CD4-positive, alpha-beta T cell (primary cell): ENCODE data around the gene ERC2. TPM values are rescaled to one million over a fixed set of nuclear protein-coding genes. Genes with fewer than 3 reads are reported as not detected.

Experiments used
- ATAC-seq: fragments of 200-7000 bp; cut with Tn5 transposase; one replicate; pipeline ENCODE4 v1.10.0; 2022; ENCODE audit warnings: mild to moderate bottlenecking; ENCODE audit not compliant: poor library complexity
- CTCF ChIA-PET: fragments of 350-600 bp; sonication (Branson Sonifier 250); formaldehyde crosslinking; loops from one replicate; lab custom pipeline; 2021; ENCODE audit warnings: antibody characterized with exemption, inconsistent platforms; lab: Charles Lee
- POLR2A ChIA-PET: fragments of 350-600 bp; sonication (Branson Sonifier 250); formaldehyde crosslinking; loops from one replicate; lab custom pipeline; 2021; ENCODE audit warnings: antibody characterized with exemption, inconsistent platforms; lab: Charles Lee
- DNase-seq, 14 experiments: peaks; one replicate each; pipeline ENCODE4 v3.0.0-alpha.2; 2013 to 2020; ENCODE audit warnings: mixed read lengths in 2 of 14
- H3K27ac ChIP-seq, 2 donors: one replicate each; pipeline versions ENCODE4 v1.5.1 to v1.7.0; 2013; ENCODE audit warnings: low read length in 2 of 2, low read depth in 1 of 2, mild to moderate bottlenecking in 1 of 2
- H3K27me3 ChIP-seq, 2 experiments: 1 replicate in 1 of 2; 2 replicates in 1 of 2; pipeline versions ENCODE4 v1.6.1 to v1.7.0; 2013; ENCODE audit warnings: low read length in 2 of 2, control low read depth in 1 of 2, mild to moderate bottlenecking in 1 of 2, moderate library complexity in 1 of 2; ENCODE audit not compliant: insufficient read depth in 2 of 2, control insufficient read depth in 1 of 2
- H3K36me3 ChIP-seq: one replicate; pipeline ENCODE4 v1.6.1; 2013; ENCODE audit warnings: low read length, control low read depth; ENCODE audit not compliant: insufficient read depth
- H3K4me1 ChIP-seq: one replicate; pipeline ENCODE4 v1.6.1; 2013; ENCODE audit warnings: low read length, control low read depth; ENCODE audit not compliant: insufficient read depth
- H3K4me3 ChIP-seq: one replicate; pipeline ENCODE4 v1.5.1; 2013; ENCODE audit warnings: mild to moderate bottlenecking, low read length, moderate library complexity
- H3K9me3 ChIP-seq, 2 experiments: 1 replicate in 1 of 2; 2 replicates in 1 of 2; pipeline versions ENCODE4 v1.6.1 to v1.7.0; 2013; ENCODE audit warnings: low read length in 2 of 2, mild to moderate bottlenecking in 2 of 2, control low read depth in 1 of 2, moderate library complexity in 1 of 2; ENCODE audit not compliant: control insufficient read depth in 1 of 2, insufficient read depth in 1 of 2
- H3K27ac Mint-ChIP-seq: one replicate; pipeline ENCODE4 v1.8.0; 2020; ENCODE audit warnings: mixed read lengths
- H3K27me3 Mint-ChIP-seq: one replicate; pipeline ENCODE4 v1.8.0; 2021; ENCODE audit warnings: mixed read lengths
- H3K36me3 Mint-ChIP-seq: one replicate; pipeline ENCODE4 v1.8.0; 2021; ENCODE audit warnings: low read depth, mixed read lengths
- H3K4me1 Mint-ChIP-seq: one replicate; pipeline ENCODE4 v1.8.0; 2021; ENCODE audit warnings: low read depth, mixed read lengths
- H3K4me3 Mint-ChIP-seq: one replicate; pipeline ENCODE4 v1.8.0; 2020; ENCODE audit warnings: mild to moderate bottlenecking, mixed read lengths
- H3K9me3 Mint-ChIP-seq: one replicate; pipeline ENCODE4 v1.8.0; 2020; ENCODE audit warnings: mixed read lengths
- CTCF ChIP-seq: fragments of 200-600 bp; IDR thresholded peaks from one replicate; pipeline ENCODE4 v1.8.0; 2022; ENCODE audit warnings: antibody characterized with exemption, mild to moderate bottlenecking
- intact Hi-C, 2 experiments: fragments of 100-400 bp; cut with DNase I in 1 of 2; cut with micrococcal nuclease in 1 of 2; formaldehyde crosslinking; loops; one replicate each; pipeline versions ENCODE4 v1.15.1 to v1.9.0; 2023 to 2025; cut with DNase I, micrococcal nuclease
- total RNA-seq, 174 experiments: library from RNA in 2 of 174; stranded (reverse) in 2 of 174; gene quantifications; one replicate each; pipeline ENCODE4 v1.2.3 and lab custom pipeline; 2021 to 2026

ERC2 gene
- total RNA-seq, 2 experiments from 2014 or later = not detected

- no peak overlapping the region for H3K4me3 ChIP-seq
- H3K4me3 Mint-ChIP-seq = no peak overlapping the region
- H3K4me1 ChIP-seq = no peaks in the 10 kb centered on the region
- ATAC-seq (no peak), DNase-seq (no peak)
- H3K4me1 Mint-ChIP-seq = no peaks in the 10 kb centered on the region
- no peak overlapping the region for H3K27ac ChIP-seq
- H3K27ac Mint-ChIP-seq = no peak overlapping the region
- CTCF ChIA-PET = interaction anchor here (1.2 kb wide), 1 partner anchor 19 kb away, joined by 3 read pairs; no protein-coding TSS in a partner anchor
- no peaks in the 10 kb centered on the region for H3K9me3 Mint-ChIP-seq
- H3K27me3 Mint-ChIP-seq = peaks cover 24% of the 10 kb centered on the region
- no peaks in the 10 kb centered on the region for H3K36me3 ChIP-seq
- intact Hi-C loops = no loop called here
- no peaks in the 10 kb centered on the region for H3K27me3 ChIP-seq
- H3K36me3 Mint-ChIP-seq = no peaks in the 10 kb centered on the region
- POLR2A ChIA-PET = no interaction called here
- H3K9me3 ChIP-seq = no peaks in the 10 kb centered on the region
- TF ChIP-seq CTCF = no peak
Measured at GRCh38 chr3:56291244-56291680, 177.0 kb downstream of the ERC2 start.

GRCh38 chr3:56290374-56290773 is 177.9 kb downstream of the ERC2 start:
- intact Hi-C loops = no loop called here

GRCh38 chr3:56288258-56288657 is 180.0 kb downstream of the ERC2 start:
- H3K27me3 Mint-ChIP-seq = peaks cover 27% of the 10 kb centered on the region
- intact Hi-C loops = no loop called here
- Histone ChIP-seq H3K9me3 (no peaks in the 10 kb centered on the region), H3K27me3 (peaks cover 0 to 3% of the 10 kb centered on the region in 2 experiments), H3K4me1 (no peaks in the 10 kb centered on the region), H3K36me3 (no peaks in the 10 kb centered on the region), H3K4me3 (no peak overlapping the region), H3K27ac (no peak overlapping the region)
- ATAC-seq = no peak
- no peak for DNase-seq
- H3K9me3 Mint-ChIP-seq = no peaks in the 10 kb centered on the region
- no peak for TF ChIP-seq CTCF
- no peaks in the 10 kb centered on the region for H3K36me3 Mint-ChIP-seq
- H3K4me3 Mint-ChIP-seq = no peak overlapping the region
- no peak overlapping the region for H3K27ac Mint-ChIP-seq
- POLR2A ChIA-PET = no interaction called here
- CTCF ChIA-PET = no interaction called here
- no peaks in the 10 kb centered on the region for H3K4me1 Mint-ChIP-seq

More at GRCh38 chr3:56290374-56290773, 177.9 kb downstream of the ERC2 start:
- no peak overlapping the region for H3K4me3 ChIP-seq
- H3K27ac Mint-ChIP-seq = no peak overlapping the region
- H3K27me3 Mint-ChIP-seq = peaks cover 23% of the 10 kb centered on the region
- no peak overlapping the region for H3K27ac ChIP-seq
- no peak overlapping the region for H3K4me3 Mint-ChIP-seq
- no peaks in the 10 kb centered on the region for H3K9me3 Mint-ChIP-seq
- no peak for TF ChIP-seq CTCF
- CTCF ChIA-PET = no interaction called here
- DNase-seq (no peak), ATAC-seq (no peak)
- H3K36me3 ChIP-seq = no peaks in the 10 kb centered on the region
- H3K9me3 ChIP-seq = no peaks in the 10 kb centered on the region
- H3K27me3 ChIP-seq = no peaks in the 10 kb centered on the region
- no peaks in the 10 kb centered on the region for H3K36me3 Mint-ChIP-seq
- POLR2A ChIA-PET = interaction anchor here (0.5 kb wide), 1 partner anchor 744 kb away, joined by 3 read pairs; no protein-coding TSS in a partner anchor
- H3K4me1 Mint-ChIP-seq = no peaks in the 10 kb centered on the region
- H3K4me1 ChIP-seq = no peaks in the 10 kb centered on the region
